GM10248 (cell line): ENCODE measurements around the gene KANSL1L.

Experiments
- CTCF ChIA-PET: fragments of 300-600 bp; sonication (Branson Sonifier 250); formaldehyde crosslinking; extraction: SDS; loops from one replicate; lab custom pipeline; 2021; ENCODE audit warnings: antibody characterized with exemption; lab: Yijun Ruan, JAX
- POLR2A ChIA-PET: fragments of 350-650 bp; sonication (Branson Sonifier 250); formaldehyde crosslinking; extraction: SDS; loops from one replicate; lab custom pipeline; 2020; ENCODE audit warnings: antibody characterized with exemption; lab: Yijun Ruan, JAX
- DNase-seq: peaks from one replicate; pipeline ENCODE4 v3.0.0; 2012; ENCODE audit errors: extremely low spot score
- TF ChIP-seq, protein P1 (sequence below): IDR thresholded peaks from 2 replicates; pipeline ENCODE4 v1.5.1; 2012; ENCODE audit warnings: mild to moderate bottlenecking, low read depth; ENCODE audit errors: extremely low read depth, missing control alignments, control extremely low read depth

KANSL1L gene

DNA sequence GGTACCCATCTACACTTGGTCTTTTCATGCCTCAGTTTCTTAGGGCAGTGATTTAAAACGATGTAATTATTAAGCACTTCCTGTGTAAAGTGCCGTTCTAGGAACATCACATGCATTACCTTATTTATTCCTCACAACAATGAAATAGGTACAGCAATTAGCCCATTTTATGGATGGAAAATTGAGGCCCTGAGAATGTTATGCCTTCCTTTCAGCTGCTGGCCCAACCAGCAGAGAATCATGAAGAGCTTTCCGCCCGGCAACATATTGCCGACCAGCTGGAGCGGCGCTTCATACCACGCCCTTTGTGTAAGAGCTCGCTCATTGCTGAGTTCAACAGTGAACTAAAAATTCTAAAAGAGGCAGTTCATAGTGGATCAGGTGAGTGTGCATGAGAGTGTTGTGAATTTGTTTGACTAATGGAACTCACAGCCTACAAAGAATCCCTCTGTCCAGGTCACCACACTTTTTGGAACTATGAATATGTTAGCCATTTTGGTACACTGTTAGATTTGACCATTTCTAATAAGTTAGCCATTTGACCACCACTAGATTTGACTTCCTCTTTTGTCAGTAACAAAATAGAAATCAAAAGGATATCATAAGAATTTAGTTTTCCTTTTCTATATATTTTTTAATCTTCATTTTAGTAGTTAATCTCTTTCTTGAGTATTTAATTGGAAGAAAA is 194.4 kb downstream of the KANSL1L start:
- POLR2A ChIA-PET, result no interaction called here
- DNase-seq, result peak; percentile 19
- CTCF ChIA-PET, result interaction anchor here (0.7 to 5.9 kb wide), 11 partner anchors 9 to 422 kb away, joined by 3 to 95 read pairs (median 4); no protein-coding TSS in a partner anchor
- TF ChIP-seq, protein P1, sequence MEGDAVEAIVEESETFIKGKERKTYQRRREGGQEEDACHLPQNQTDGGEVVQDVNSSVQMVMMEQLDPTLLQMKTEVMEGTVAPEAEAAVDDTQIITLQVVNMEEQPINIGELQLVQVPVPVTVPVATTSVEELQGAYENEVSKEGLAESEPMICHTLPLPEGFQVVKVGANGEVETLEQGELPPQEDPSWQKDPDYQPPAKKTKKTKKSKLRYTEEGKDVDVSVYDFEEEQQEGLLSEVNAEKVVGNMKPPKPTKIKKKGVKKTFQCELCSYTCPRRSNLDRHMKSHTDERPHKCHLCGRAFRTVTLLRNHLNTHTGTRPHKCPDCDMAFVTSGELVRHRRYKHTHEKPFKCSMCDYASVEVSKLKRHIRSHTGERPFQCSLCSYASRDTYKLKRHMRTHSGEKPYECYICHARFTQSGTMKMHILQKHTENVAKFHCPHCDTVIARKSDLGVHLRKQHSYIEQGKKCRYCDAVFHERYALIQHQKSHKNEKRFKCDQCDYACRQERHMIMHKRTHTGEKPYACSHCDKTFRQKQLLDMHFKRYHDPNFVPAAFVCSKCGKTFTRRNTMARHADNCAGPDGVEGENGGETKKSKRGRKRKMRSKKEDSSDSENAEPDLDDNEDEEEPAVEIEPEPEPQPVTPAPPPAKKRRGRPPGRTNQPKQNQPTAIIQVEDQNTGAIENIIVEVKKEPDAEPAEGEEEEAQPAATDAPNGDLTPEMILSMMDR, result no peak

DNA sequence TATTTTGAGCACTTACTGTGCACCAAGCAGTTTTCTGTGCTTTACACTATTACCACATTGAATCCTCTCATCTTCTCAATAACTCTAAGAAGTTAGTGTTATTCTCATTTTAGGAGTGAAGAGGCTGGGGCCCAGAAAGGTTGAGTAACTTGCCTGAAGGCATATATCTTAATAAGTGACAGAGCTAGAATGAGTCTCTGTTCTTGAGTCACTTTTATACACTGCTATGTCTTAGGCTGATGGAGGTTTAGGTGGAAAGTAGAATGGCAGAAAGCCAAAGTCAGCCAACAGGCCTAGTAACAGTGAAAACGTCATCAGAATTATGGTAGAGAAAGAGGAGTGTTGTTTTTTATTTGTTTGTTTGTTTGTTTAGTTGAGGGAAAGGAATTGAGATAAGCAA is 196.6 kb downstream of the KANSL1L start:
- CTCF ChIA-PET, result interaction anchor here (1.0 to 5.9 kb wide), 3 partner anchors 14 to 233 kb away, joined by 3 to 95 read pairs (median 10); no protein-coding TSS in a partner anchor
- POLR2A ChIA-PET, result no interaction called here
- DNase-seq, result no peak
- TF ChIP-seq, protein P1, result no peak

DNA sequence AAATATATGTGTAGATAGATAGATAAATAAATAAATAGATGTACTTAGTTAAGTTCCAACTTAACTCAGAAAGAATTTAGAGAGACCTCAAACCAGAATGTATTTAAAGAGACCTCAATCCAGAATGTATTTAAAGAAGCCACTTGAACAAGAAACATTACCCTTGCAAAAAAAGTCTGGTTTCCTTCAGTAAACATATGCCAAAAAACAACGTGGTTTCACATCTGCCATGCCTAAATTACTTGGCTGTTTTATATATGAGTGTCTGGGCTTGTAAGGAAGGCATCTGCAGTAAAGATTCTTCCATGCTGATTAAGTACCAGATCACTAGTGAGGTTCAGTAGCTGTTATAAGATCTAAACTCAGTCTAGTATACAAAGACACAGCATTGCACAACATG is 197.9 kb downstream of the KANSL1L start:
- no peak for DNase-seq
- TF ChIP-seq, protein P1, result no peak
- CTCF ChIA-PET, result interaction anchor here (2.5 to 5.9 kb wide), 2 partner anchors 12 to 224 kb away, joined by 10 to 95 read pairs; no protein-coding TSS in a partner anchor
- POLR2A ChIA-PET, result no interaction called here
